Measurements from ENCODE around the gene SPARCL1.

DNA sequence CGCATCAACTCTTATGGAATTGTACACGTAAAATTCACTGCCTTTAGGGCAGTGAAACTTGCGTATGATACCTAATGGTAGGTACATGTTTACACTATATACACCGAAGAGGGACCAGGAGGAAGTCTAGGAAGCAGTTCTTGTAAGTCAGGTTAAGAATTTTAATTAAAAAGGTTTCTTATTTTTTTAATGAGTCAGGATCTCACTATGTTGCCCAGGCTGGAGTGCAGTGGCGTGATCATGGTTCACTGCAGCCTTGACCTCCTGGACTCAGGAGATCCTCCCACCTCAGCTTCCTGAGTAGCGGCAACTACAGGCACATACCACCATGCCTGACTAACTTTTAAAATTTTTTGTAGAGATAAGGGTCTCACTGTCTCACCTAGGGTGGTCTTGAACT lies 100.2 kb downstream of the SPARCL1 start:
- TF ChIP-seq ZFP3 (tag by site-specific recombination; IDR thresholded peaks at IDR 0.05; ENCODE audit: low read depth) = no peak
- TF ChIP-seq ZNF626 (tag by site-specific recombination; IDR thresholded peaks at IDR 0.05) = no peak
- no peak for TF ChIP-seq RBAK (tag by site-specific recombination; IDR thresholded peaks at IDR 0.05)
- TF ChIP-seq, protein P1, sequence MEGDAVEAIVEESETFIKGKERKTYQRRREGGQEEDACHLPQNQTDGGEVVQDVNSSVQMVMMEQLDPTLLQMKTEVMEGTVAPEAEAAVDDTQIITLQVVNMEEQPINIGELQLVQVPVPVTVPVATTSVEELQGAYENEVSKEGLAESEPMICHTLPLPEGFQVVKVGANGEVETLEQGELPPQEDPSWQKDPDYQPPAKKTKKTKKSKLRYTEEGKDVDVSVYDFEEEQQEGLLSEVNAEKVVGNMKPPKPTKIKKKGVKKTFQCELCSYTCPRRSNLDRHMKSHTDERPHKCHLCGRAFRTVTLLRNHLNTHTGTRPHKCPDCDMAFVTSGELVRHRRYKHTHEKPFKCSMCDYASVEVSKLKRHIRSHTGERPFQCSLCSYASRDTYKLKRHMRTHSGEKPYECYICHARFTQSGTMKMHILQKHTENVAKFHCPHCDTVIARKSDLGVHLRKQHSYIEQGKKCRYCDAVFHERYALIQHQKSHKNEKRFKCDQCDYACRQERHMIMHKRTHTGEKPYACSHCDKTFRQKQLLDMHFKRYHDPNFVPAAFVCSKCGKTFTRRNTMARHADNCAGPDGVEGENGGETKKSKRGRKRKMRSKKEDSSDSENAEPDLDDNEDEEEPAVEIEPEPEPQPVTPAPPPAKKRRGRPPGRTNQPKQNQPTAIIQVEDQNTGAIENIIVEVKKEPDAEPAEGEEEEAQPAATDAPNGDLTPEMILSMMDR (tag by site-specific recombination; IDR thresholded peaks at IDR 0.05) = no peak
- no peak for TF ChIP-seq ZNF624 (tag by site-specific recombination; IDR thresholded peaks at IDR 0.05)
- TF ChIP-seq ZNF449 (tag by site-specific recombination; IDR thresholded peaks at IDR 0.05) = no peak
- TF ChIP-seq, protein P2, sequence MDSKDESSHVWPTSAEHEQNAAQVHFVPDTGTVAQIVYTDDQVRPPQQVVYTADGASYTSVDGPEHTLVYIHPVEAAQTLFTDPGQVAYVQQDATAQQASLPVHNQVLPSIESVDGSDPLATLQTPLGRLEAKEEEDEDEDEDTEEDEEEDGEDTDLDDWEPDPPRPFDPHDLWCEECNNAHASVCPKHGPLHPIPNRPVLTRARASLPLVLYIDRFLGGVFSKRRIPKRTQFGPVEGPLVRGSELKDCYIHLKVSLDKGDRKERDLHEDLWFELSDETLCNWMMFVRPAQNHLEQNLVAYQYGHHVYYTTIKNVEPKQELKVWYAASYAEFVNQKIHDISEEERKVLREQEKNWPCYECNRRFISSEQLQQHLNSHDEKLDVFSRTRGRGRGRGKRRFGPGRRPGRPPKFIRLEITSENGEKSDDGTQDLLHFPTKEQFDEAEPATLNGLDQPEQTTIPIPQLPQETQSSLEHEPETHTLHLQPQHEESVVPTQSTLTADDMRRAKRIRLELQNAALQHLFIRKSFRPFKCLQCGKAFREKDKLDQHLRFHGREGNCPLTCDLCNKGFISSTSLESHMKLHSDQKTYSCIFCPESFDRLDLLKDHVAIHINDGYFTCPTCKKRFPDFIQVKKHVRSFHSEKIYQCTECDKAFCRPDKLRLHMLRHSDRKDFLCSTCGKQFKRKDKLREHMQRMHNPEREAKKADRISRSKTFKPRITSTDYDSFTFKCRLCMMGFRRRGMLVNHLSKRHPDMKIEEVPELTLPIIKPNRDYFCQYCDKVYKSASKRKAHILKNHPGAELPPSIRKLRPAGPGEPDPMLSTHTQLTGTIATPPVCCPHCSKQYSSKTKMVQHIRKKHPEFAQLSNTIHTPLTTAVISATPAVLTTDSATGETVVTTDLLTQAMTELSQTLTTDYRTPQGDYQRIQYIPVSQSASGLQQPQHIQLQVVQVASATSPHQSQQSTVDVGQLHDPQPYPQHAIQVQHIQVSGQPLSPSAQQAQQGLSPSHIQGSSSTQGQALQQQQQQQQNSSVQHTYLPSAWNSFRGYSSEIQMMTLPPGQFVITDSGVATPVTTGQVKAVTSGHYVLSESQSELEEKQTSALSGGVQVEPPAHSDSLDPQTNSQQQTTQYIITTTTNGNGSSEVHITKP (tag by site-specific recombination; IDR thresholded peaks at IDR 0.05) = no peak

All from HEK293 (cell line).